Peyer's patch (tissue), 4 donors: ENCODE results near the gene TACO1.

Source experiments
- CTCF ChIP-seq, 6 experiments: fragments of 450-650 bp in 4 of 6; fragments of 200-600 bp in 2 of 6; sonication (generic) in 1 of 6; IDR thresholded peaks; one replicate each; pipeline ENCODE4 v1.5.1; 2017 to 2019; ENCODE audit warnings: antibody characterized with exemption in 6 of 6, mild to moderate bottlenecking in 3 of 6, moderate library complexity in 1 of 6
- POLR2A ChIP-seq, 2 donors: fragments of 450-650 bp; IDR thresholded peaks; one replicate each; pipeline ENCODE4 v1.5.1; 2017; ENCODE audit warnings: antibody characterized with exemption in 2 of 2, mild to moderate bottlenecking in 2 of 2, moderate library complexity in 2 of 2

GRCh38 chr17:63613663-63614062 lies 13.0 kb downstream of the TACO1 start:
- TF ChIP-seq CTCF (IDR thresholded peaks at IDR 0.05), result no peak
- no peak for TF ChIP-seq POLR2A (IDR thresholded peaks at IDR 0.05)
